Vagina (tissue), 2 donors: Measurements from ENCODE around the gene GALNT2. TPM values are rescaled to one million over a fixed set of nuclear protein-coding genes. Genes with fewer than 3 reads are reported as not detected.

ENCODE experiments used
- DNase-seq, 2 donors: peaks; one replicate each; pipeline ENCODE4 v3.0.0-alpha.2; 2017; ENCODE audit errors: extremely low spot score in 2 of 2
- H3K27ac ChIP-seq: fragments of 200-600 bp; sonication (generic); one replicate; pipeline ENCODE4 v1.5.1; 2019
- H3K27me3 ChIP-seq: fragments of 200-600 bp; sonication (generic); one replicate; pipeline ENCODE4 v1.5.1; 2019
- H3K36me3 ChIP-seq, 2 donors: fragments of 200-600 bp; sonication (generic); one replicate each; pipeline ENCODE4 v1.5.1; 2017 to 2019
- H3K4me1 ChIP-seq: fragments of 200-600 bp; sonication (generic); one replicate; pipeline ENCODE4 v1.5.1; 2019
- H3K4me3 ChIP-seq, 2 donors: fragments of 200-600 bp; sonication (generic); 1 replicate in 1 of 2; 2 replicates in 1 of 2; pipeline ENCODE4 v1.5.1; 2016 to 2019
- H3K9me3 ChIP-seq: fragments of 200-600 bp; sonication (generic); one replicate; pipeline ENCODE4 v1.5.1; 2019
- CTCF ChIP-seq, 3 experiments: fragments of 450-650 bp in 2 of 3; fragments of 200-600 bp in 1 of 3; sonication (generic) in 1 of 3; IDR thresholded peaks; one replicate each; pipeline ENCODE4 v1.5.1; 2017 to 2019; ENCODE audit warnings: antibody characterized with exemption in 3 of 3, mild to moderate bottlenecking in 2 of 3, moderate library complexity in 2 of 3
- POLR2A ChIP-seq, 2 donors: fragments of 450-650 bp; IDR thresholded peaks; one replicate each; pipeline ENCODE4 v1.6.1; 2017; ENCODE audit warnings: antibody characterized with exemption in 2 of 2, mild to moderate bottlenecking in 2 of 2, moderate library complexity in 2 of 2
- POLR2AphosphoS5 ChIP-seq, 2 donors: sonication (generic); formaldehyde crosslinking; IDR thresholded peaks; one replicate each; pipeline ENCODE4 v1.9.0; 2017; ENCODE audit warnings: antibody characterized with exemption in 2 of 2, mild to moderate bottlenecking in 2 of 2, low read depth in 1 of 2; ENCODE audit not compliant: insufficient read depth in 1 of 2
- intact Hi-C: fragments of 100-400 bp; cut with DNase I; formaldehyde crosslinking; loops from one replicate; pipeline ENCODE4 v1.15.1; 2023
- total RNA-seq: library from RNA; depleted of rRNA; stranded (reverse); fragments of >200 nt; gene quantifications from one replicate; pipeline ENCODE4 v1.2.3, GENCODE V29; 2016

Gene GALNT2
- total RNA-seq, 1 donor from 2014 or later: 51.6 TPM

- Histone ChIP-seq H3K9me3 (no peaks in the 10 kb centered on the region), H3K27me3 (no peaks in the 10 kb centered on the region), H3K4me1 (peaks cover 21% of the 10 kb centered on the region), H3K36me3 (no peaks in the 10 kb centered on the region), H3K4me3 (no peak overlapping the region), H3K27ac (no peak overlapping the region)
- TF ChIP-seq POLR2AphosphoS5 (IDR thresholded peaks at IDR 0.05; ENCODE audit: insufficient read depth in 1 of 2, low read depth in 1 of 2): no peak
- no peak for TF ChIP-seq POLR2A (IDR thresholded peaks at IDR 0.05)
- no peak for TF ChIP-seq CTCF (IDR thresholded peaks at IDR 0.05)
- no peak for DNase-seq
- intact Hi-C loops: no loop called here
Observed at GRCh38 chr1:230219174-230220067, 152.4 kb downstream of the GALNT2 start.

GRCh38 chr1:230220478-230220877 lies 153.4 kb downstream of the GALNT2 start:
- no peak overlapping the region for H3K27ac ChIP-seq
- intact Hi-C loops: no loop called here
- no peaks in the 10 kb centered on the region for H3K36me3 ChIP-seq
- no peaks in the 10 kb centered on the region for H3K9me3 ChIP-seq
- H3K4me1 ChIP-seq: peaks cover 10% of the 10 kb centered on the region
- TF ChIP-seq POLR2AphosphoS5 (IDR thresholded peaks at IDR 0.05; ENCODE audit: insufficient read depth in 1 of 2, low read depth in 1 of 2): no peak
- no peak for TF ChIP-seq CTCF (IDR thresholded peaks at IDR 0.05)
- TF ChIP-seq POLR2A (IDR thresholded peaks at IDR 0.05): no peak
- DNase-seq: no peak
- H3K4me3 ChIP-seq: no peak overlapping the region
- H3K27me3 ChIP-seq: no peaks in the 10 kb centered on the region

GRCh38 chr1:230220907-230221306 lies 153.9 kb downstream of the GALNT2 start:
- TF ChIP-seq POLR2A (IDR thresholded peaks at IDR 0.05) (no peak), CTCF (IDR thresholded peaks at IDR 0.05) (no peak)
- Histone ChIP-seq H3K27ac (no peak overlapping the region), H3K4me1 (peaks cover 6% of the 10 kb centered on the region), H3K9me3 (no peaks in the 10 kb centered on the region), H3K36me3 (no peaks in the 10 kb centered on the region), H3K27me3 (no peaks in the 10 kb centered on the region), H3K4me3 (no peak overlapping the region)
- intact Hi-C loops: no loop called here
- no peak for DNase-seq

GRCh38 chr1:230222678-230223077 lies 155.6 kb downstream of the GALNT2 start:
- Histone ChIP-seq H3K27ac (peak overlapping the region; percentile 34), H3K4me3 (no peak overlapping the region), H3K4me1 (peaks cover 6% of the 10 kb centered on the region), H3K36me3 (no peaks in the 10 kb centered on the region), H3K9me3 (no peaks in the 10 kb centered on the region), H3K27me3 (no peaks in the 10 kb centered on the region)
- no peak for DNase-seq
- no peak for TF ChIP-seq POLR2AphosphoS5 (IDR thresholded peaks at IDR 0.05; ENCODE audit: insufficient read depth in 1 of 2, low read depth in 1 of 2)
- no peak for TF ChIP-seq CTCF (IDR thresholded peaks at IDR 0.05)
- TF ChIP-seq POLR2A (IDR thresholded peaks at IDR 0.05): no peak
- intact Hi-C loops: no loop called here
